HG02763 (cell line): ENCODE data around the gene ZRANB3.
"Not testable (repeated sequence)": the region's sequence is repeated elsewhere in the genome, so short reads cannot be mapped to it uniquely, and the experiment has no call there.

Experiments
- ATAC-seq: cut with Tn5 transposase; IDR thresholded peaks from one replicate; pipeline ENCODE4 v1.9.1; 2021; ENCODE audit warnings: mild to moderate bottlenecking, moderate library complexity; ENCODE audit not compliant: unreplicated experiment

The ZRANB3 gene

GRCh38 chr2:135140606-135141005 is 390.4 kb downstream of the ZRANB3 start:
- no peak for ATAC-seq

GRCh38 chr2:135132314-135132713 is 398.7 kb downstream of the ZRANB3 start:
- ATAC-seq, result no peak

GRCh38 chr2:135130751-135131150 is 400.3 kb downstream of the ZRANB3 start:
- no peak for ATAC-seq

- no peak for ATAC-seq
These were observed 405.1 kb downstream of the ZRANB3 start for GRCh38 chr2:135125940-135126339.

GRCh38 chr2:135124924-135125886 is 405.8 kb downstream of the ZRANB3 start:
- no peak for ATAC-seq

- ATAC-seq, result not testable (repeated sequence)
These were observed 409.4 kb downstream of the ZRANB3 start for GRCh38 chr2:135121658-135122039.

- ATAC-seq, result no peak
These were observed 409.9 kb downstream of the ZRANB3 start for GRCh38 chr2:135121016-135121657.

GRCh38 chr2:135119582-135119981 is 411.4 kb downstream of the ZRANB3 start:
- ATAC-seq, result no peak

- no peak for ATAC-seq
These were observed 417.7 kb downstream of the ZRANB3 start for GRCh38 chr2:135113322-135113721.

GRCh38 chr2:135105513-135106316 is 425.3 kb downstream of the ZRANB3 start:
- not testable (repeated sequence) for ATAC-seq

GRCh38 chr2:135103843-135104242 is 427.2 kb downstream of the ZRANB3 start:
- ATAC-seq, result no peak

- ATAC-seq, result no peak
These were observed 431.1 kb downstream of the ZRANB3 start for GRCh38 chr2:135099802-135100483.

GRCh38 chr2:135097532-135098231 is 433.3 kb downstream of the ZRANB3 start:
- no peak for ATAC-seq

- no peak for ATAC-seq
These were observed 434.2 kb downstream of the ZRANB3 start for GRCh38 chr2:135096665-135097446.

- ATAC-seq, result no peak
These were observed 435.4 kb downstream of the ZRANB3 start for GRCh38 chr2:135095591-135095990.

GRCh38 chr2:135094508-135094907 is 436.5 kb downstream of the ZRANB3 start:
- no peak for ATAC-seq

GRCh38 chr2:135093670-135094330 is 437.2 kb downstream of the ZRANB3 start:
- no peak for ATAC-seq

GRCh38 chr2:135093193-135093592 is 437.8 kb downstream of the ZRANB3 start:
- ATAC-seq, result no peak

- ATAC-seq, result no peak
These were observed 439.3 kb downstream of the ZRANB3 start for GRCh38 chr2:135091681-135092080.
